IMR-90 (cell line): ENCODE measurements around the gene ANO7. TPM values are rescaled to one million over a fixed set of nuclear protein-coding genes. Genes with fewer than 3 reads are reported as not detected.

Experiments
- ATAC-seq: fragments of 200-7000 bp; cut with Tn5 transposase; 2 replicates; pipeline ENCODE4 v1.9.1; 2020; ENCODE audit warnings: low read depth, mild to moderate bottlenecking, moderate library complexity
- BruUV-seq: library from RNA; stranded (reverse); fragments of 400-500 nt; replicated peaks from 2 replicates; lab custom pipeline; 2021; lab: Mats Ljungman, UMichigan
- CTCF ChIA-PET: fragments of 300-600 bp; formaldehyde crosslinking; extraction: SDS; loops from one replicate; lab custom pipeline; 2021; ENCODE audit warnings: antibody characterized with exemption; lab: Yijun Ruan, JAX
- POLR2A ChIA-PET: fragments of 300-600 bp; sonication (Branson Sonifier 250); formaldehyde crosslinking; loops from one replicate; lab custom pipeline; 2022; ENCODE audit warnings: antibody characterized with exemption; ENCODE audit not compliant: unreplicated experiment; lab: Charles Lee
- DNase-seq: peaks from one replicate; pipeline ENCODE4 v3.0.0; 2013
- H2AFZ ChIP-seq: replicated peaks from 2 replicates; pipeline ENCODE3; 2013; ENCODE audit warnings: low read length, mild to moderate bottlenecking; ENCODE audit not compliant: poor library complexity
- H2AK5ac ChIP-seq: 2 replicates; pipeline ENCODE4 v1.6.1; 2013; ENCODE audit warnings: low read depth, low read length, inconsistent platforms
- H2AK9ac ChIP-seq: replicated peaks from 2 replicates; pipeline ENCODE3; 2013; ENCODE audit warnings: mild to moderate bottlenecking, low read depth, low read length, moderate library complexity; ENCODE audit not compliant: poor library complexity
- H2BK120ac ChIP-seq: 2 replicates; pipeline ENCODE4 v1.6.1; 2013; ENCODE audit warnings: low read depth, low read length, inconsistent platforms
- H2BK15ac ChIP-seq: 3 replicates; pipeline ENCODE4 v1.6.1; 2013; ENCODE audit warnings: low read depth, low read length, inconsistent platforms
- H2BK20ac ChIP-seq: 2 replicates; pipeline ENCODE4 v1.6.1; 2013; ENCODE audit warnings: low read depth, mild to moderate bottlenecking, inconsistent platforms, low read length, moderate library complexity
- H2BK5ac ChIP-seq: 2 replicates; pipeline ENCODE4 v1.6.1; 2013; ENCODE audit warnings: mild to moderate bottlenecking, low read depth, low read length, inconsistent platforms; ENCODE audit not compliant: poor library complexity, severe bottlenecking
- H3K14ac ChIP-seq: replicated peaks from 2 replicates; pipeline ENCODE4 v1.6.1; 2013; ENCODE audit warnings: low read depth, low read length, inconsistent platforms
- H3K18ac ChIP-seq: 2 replicates; pipeline ENCODE4 v1.6.1; 2013; ENCODE audit warnings: low read depth, low read length, control low read depth
- H3K23ac ChIP-seq: 2 replicates; pipeline ENCODE4 v1.6.1; 2013; ENCODE audit warnings: low read depth, low read length, inconsistent platforms
- H3K27ac ChIP-seq: 2 replicates; pipeline ENCODE4 v1.5.1; 2013; ENCODE audit warnings: mild to moderate bottlenecking, control low read depth, low read length; ENCODE audit not compliant: insufficient read depth
- H3K27me3 ChIP-seq: 2 replicates; pipeline ENCODE4 v1.6.1; 2013; ENCODE audit warnings: low read length; ENCODE audit not compliant: control insufficient read depth, insufficient read depth
- H3K36me3 ChIP-seq: 2 replicates; pipeline ENCODE4 v1.6.1; 2013; ENCODE audit warnings: low read length, mixed read lengths; ENCODE audit not compliant: control insufficient read depth, insufficient read depth
- H3K4ac ChIP-seq: 2 replicates; pipeline ENCODE4 v1.6.1; 2013; ENCODE audit warnings: low read depth, low read length, inconsistent platforms
- H3K4me1 ChIP-seq: 2 replicates; pipeline ENCODE4 v1.6.1; 2013; ENCODE audit warnings: low read length, mixed read lengths; ENCODE audit not compliant: control insufficient read depth, insufficient read depth
- H3K4me2 ChIP-seq: 2 replicates; pipeline ENCODE4 v1.6.1; 2013; ENCODE audit warnings: low read depth, mild to moderate bottlenecking, control low read depth, low read length, moderate library complexity
- H3K4me3 ChIP-seq: 2 replicates; pipeline ENCODE4 v1.5.1; 2013; ENCODE audit warnings: low read depth, mild to moderate bottlenecking, control low read depth, low read length, moderate library complexity; ENCODE audit not compliant: insufficient read depth
- H3K56ac ChIP-seq: 2 replicates; pipeline ENCODE4 v1.6.1; 2013; ENCODE audit warnings: low read length, inconsistent platforms; ENCODE audit not compliant: insufficient read depth; ENCODE audit errors: extremely low read depth
- H3K79me1 ChIP-seq, 2 experiments: 2 replicates each; pipeline ENCODE4 v1.6.1; 2013; ENCODE audit warnings: low read length in 2 of 2, inconsistent platforms in 1 of 2, low read depth in 1 of 2
- H3K9ac ChIP-seq: 2 replicates; pipeline ENCODE4 v1.6.1; 2013; ENCODE audit warnings: low read depth, low read length, control low read depth
- H3K9me1 ChIP-seq: 2 replicates; pipeline ENCODE4 v1.6.1; 2013; ENCODE audit warnings: low read length, inconsistent platforms; ENCODE audit not compliant: insufficient read depth
- H3K9me3 ChIP-seq: 2 replicates; pipeline ENCODE4 v1.6.1; 2013; ENCODE audit warnings: low read length; ENCODE audit not compliant: control insufficient read depth, insufficient read depth
- H4K20me1 ChIP-seq: 2 replicates; pipeline ENCODE4 v1.6.1; 2013; ENCODE audit warnings: low read length, inconsistent platforms; ENCODE audit not compliant: insufficient read depth
- H4K5ac ChIP-seq: 2 replicates; pipeline ENCODE4 v1.6.1; 2013; ENCODE audit warnings: mild to moderate bottlenecking, low read depth, low read length, control low read depth
- H4K8ac ChIP-seq, 2 experiments: 2 replicates each; pipeline ENCODE4 v1.6.1; 2013; ENCODE audit warnings: low read depth in 2 of 2, low read length in 2 of 2, control low read depth in 1 of 2, inconsistent platforms in 1 of 2
- H4K91ac ChIP-seq: 2 replicates; pipeline ENCODE4 v1.6.1; 2013; ENCODE audit warnings: low read depth, low read length, inconsistent platforms; ENCODE audit not compliant: insufficient read depth
- ELK1 ChIP-seq: fragments of 150-350 bp; IDR thresholded peaks from 2 replicates; pipeline ENCODE4 v1.6.1; 2016; ENCODE audit warnings: low read depth, mild to moderate bottlenecking, low read length, moderate library complexity, borderline replicate concordance
- RAD21 ChIP-seq: IDR thresholded peaks from 2 replicates; pipeline ENCODE4 v1.6.1; 2012; ENCODE audit warnings: low read length, improper control_type of control experiment
- RFX5 ChIP-seq: IDR thresholded peaks from 2 replicates; pipeline ENCODE4 v1.8.0; 2012; ENCODE audit warnings: low read depth, mild to moderate bottlenecking, low read length, moderate library complexity
- WGBS, 2 experiments: methylation state at CpG; one replicate each; pipeline versions ENCODE4 v1.1.5 to v1.1.7; 2013; ENCODE audit warnings: missing lambda C conversion rate in 2 of 2; ENCODE audit not compliant: insufficient read length in 1 of 2; ENCODE audit errors: extremely low coverage in 2 of 2; 5-methylcytosine and 5-hydroxymethylcytosine counted together
- dilution Hi-C: fragments of 300-500 bp; cut with HindIII; formaldehyde crosslinking; loops from one replicate; pipeline ENCODE4 v1.14.3; 2018; ENCODE audit warnings: low sequenced_read_pairs; ENCODE audit not compliant: unreplicated experiment
- in situ Hi-C: fragments of 300-500 bp; cut with MboI; formaldehyde crosslinking; loops from 3 replicates; pipeline ENCODE4 v1.14.3; 2019; ENCODE audit warnings: low sequenced_read_pairs, inconsistent platforms, mixed read lengths
- intact Hi-C: fragments of 100-400 bp; cut with micrococcal nuclease; formaldehyde crosslinking; loops from 2 replicates; pipeline ENCODE4 v1.10.0; 2022
- polyA plus RNA-seq, 3 experiments: library from polyadenylated mRNA; depleted of rRNA; stranded (reverse); fragments of >200 nt; gene quantifications; 2 replicates each; pipeline ENCODE4 v1.2.3, GENCODE V29; 2012; ENCODE audit warnings: low replicate concordance in 1 of 3
- total RNA-seq: library from RNA; depleted of rRNA; stranded (reverse); fragments of >200 nt; gene quantifications from 2 replicates; pipeline ENCODE4 v1.2.3, GENCODE V29; 2012

The ANO7 gene
- total and polyA plus RNA-seq, 2 of the 4 experiments (the other 2 are of a cell fraction), result 0.36 to 3.4 TPM

GRCh38 chr2:241263061-241263460 is 74.6 kb downstream of the ANO7 start:
- Histone ChIP-seq H3K9me3 (no peaks in the 10 kb centered on the region), H2BK15ac (no peak overlapping the region), H4K91ac (no peak overlapping the region), H2AFZ (no peak overlapping the region), H3K4me3 (no peak overlapping the region), H2AK9ac (peak overlapping the region; percentile 56), H3K9ac (no peak overlapping the region), H2AK5ac (no peak overlapping the region), H2BK20ac (no peak overlapping the region), H3K18ac (no peak overlapping the region), H3K79me1 (peaks cover 49 to 84% of the 10 kb centered on the region in 2 experiments), H2BK120ac (no peak overlapping the region), H2BK5ac (no peak overlapping the region), H3K4ac (no peak overlapping the region), H3K9me1 (peaks cover 20% of the 10 kb centered on the region; the same call in 1 of the 2 replicates), H4K20me1 (peaks cover 95% of the 10 kb centered on the region), H3K14ac (no peak overlapping the region), H4K8ac (no peak overlapping the region), H3K4me2 (no peak overlapping the region), H3K27ac (no peak overlapping the region), H3K36me3 (peaks cover 72% of the 10 kb centered on the region), H3K27me3 (no peaks in the 10 kb centered on the region), H3K23ac (no peak overlapping the region), H4K5ac (no peak overlapping the region), H3K56ac (no peak overlapping the region), H3K4me1 (no peaks in the 10 kb centered on the region)
- BruUV-seq, result no TSS peak
- 100% methylated on average over 2 of the region's 7 CpGs; no CpG with 5 or more reads in 1 of the 2 experiments for WGBS, 2 experiments
- ChIA-PET CTCF (no interaction called here), POLR2A (no interaction called here)
- intact Hi-C loops (no loop called here), in situ Hi-C loops (loop anchor here (5.0 kb wide), 1 partner anchor 84 kb away; no protein-coding TSS in a partner anchor), dilution Hi-C loops (no loop called here)
- ATAC-seq (no peak), DNase-seq (no peak)
- TF ChIP-seq RFX5 (no peak), RAD21 (no peak), ELK1 (no peak)
